ENCODE data around the gene SEPTIN8.

- TF ChIP-seq ARNT (IDR thresholded peaks at IDR 0.05) (no peak), SP1 (IDR thresholded peaks at IDR 0.05) (no peak)
Measured at GRCh38 chr5:132826424-132827082, 49.5 kb upstream of the SEPTIN8 start.

All from HEK293T (cell line).